ENCODE measurements around the gene TMEM214. TPM values are rescaled to one million over a fixed set of nuclear protein-coding genes. Genes with fewer than 3 reads are reported as not detected.
A peak's percentile ranks its signal among the peaks of the same experiment; 100 is the strongest.

TMEM214 gene
- total and polyA plus RNA-seq, 2 experiments from 2014 or later: 50.4 to 75.9 TPM

- Histone ChIP-seq H4K20me1 (ENCODE audit: insufficient read depth, poor library complexity, severe bottlenecking) (peaks cover 3% of the 10 kb centered on the region), H3K36me3 (replicated peaks; ENCODE audit: insufficient read depth, low read depth) (no peaks in the 10 kb centered on the region), H3K4me1 (ENCODE audit: insufficient read depth) (peaks cover 16% of the 10 kb centered on the region), H2AFZ (no peak within 1 kb of the TSS), H3K79me2 (peaks cover 21% of the 10 kb centered on the region), H3K27ac (peak within 1 kb of the TSS; percentile 98), H3K4me3 (peak within 1 kb of the TSS; percentile 61), H3K4me2 (peak within 1 kb of the TSS; percentile 80), H3K27me3 (no peaks in the 10 kb centered on the region), H3K9me3 (ENCODE audit: low read depth) (no peaks in the 10 kb centered on the region), H3K9me2 (replicated peaks; ENCODE audit: insufficient read depth) (no peaks in the 10 kb centered on the region)
- TF ChIP-seq EZH2 (IDR thresholded peaks at IDR 0.05; ENCODE audit: borderline replicate concordance) (no peak), EZH2phosphoT487 (IDR thresholded peaks at IDR 0.05; ENCODE audit: low read depth, severe bottlenecking, unreplicated experiment) (no peak), CTCF (IDR thresholded peaks at IDR 0.05; ENCODE audit: poor library complexity) (no peak)
- WGBS (ENCODE audit: low lambda C conversion rate, missing lambda C conversion rate): 47% methylated on average over 28 of the region's 41 CpGs
- peak; percentile 84 for DNase-seq (ENCODE audit: low spot score)
These were observed 45.8 kb downstream of the TMEM214 start, which contains the start of gene EMILIN1 for GRCh38 chr2:27078267-27079194. TSS of gene EMILIN1 (plus strand) at chr2:27078615. CDS start at chr2:27079066, 451 bp downstream.

- H3K4me2 ChIP-seq: peak overlapping the region; percentile 80
- no peak for DNase-seq (ENCODE audit: low spot score)
- peak overlapping the region; percentile 98 for H3K27ac ChIP-seq
- H3K27me3 ChIP-seq: no peaks in the 10 kb centered on the region
- WGBS (ENCODE audit: low lambda C conversion rate, missing lambda C conversion rate): 67% methylated on average over 14 of the region's 14 CpGs
- H3K9me3 ChIP-seq (ENCODE audit: low read depth): no peaks in the 10 kb centered on the region
- no peaks in the 10 kb centered on the region for H3K36me3 ChIP-seq (replicated peaks; ENCODE audit: insufficient read depth, low read depth)
- H4K20me1 ChIP-seq (ENCODE audit: insufficient read depth, poor library complexity, severe bottlenecking): peaks cover 3% of the 10 kb centered on the region
- TF ChIP-seq EZH2 (IDR thresholded peaks at IDR 0.05; ENCODE audit: borderline replicate concordance) (no peak), EZH2phosphoT487 (IDR thresholded peaks at IDR 0.05; ENCODE audit: low read depth, severe bottlenecking, unreplicated experiment) (no peak), CTCF (IDR thresholded peaks at IDR 0.05; ENCODE audit: poor library complexity) (no peak)
- H3K9me2 ChIP-seq (replicated peaks; ENCODE audit: insufficient read depth): no peaks in the 10 kb centered on the region
- peaks cover 21% of the 10 kb centered on the region for H3K79me2 ChIP-seq
- H3K4me3 ChIP-seq: peak overlapping the region; percentile 61
- H3K4me1 ChIP-seq (ENCODE audit: insufficient read depth): peaks cover 16% of the 10 kb centered on the region
- no peak overlapping the region for H2AFZ ChIP-seq
These were observed 46.7 kb downstream of the TMEM214 start for GRCh38 chr2:27079233-27080139.

DNA sequence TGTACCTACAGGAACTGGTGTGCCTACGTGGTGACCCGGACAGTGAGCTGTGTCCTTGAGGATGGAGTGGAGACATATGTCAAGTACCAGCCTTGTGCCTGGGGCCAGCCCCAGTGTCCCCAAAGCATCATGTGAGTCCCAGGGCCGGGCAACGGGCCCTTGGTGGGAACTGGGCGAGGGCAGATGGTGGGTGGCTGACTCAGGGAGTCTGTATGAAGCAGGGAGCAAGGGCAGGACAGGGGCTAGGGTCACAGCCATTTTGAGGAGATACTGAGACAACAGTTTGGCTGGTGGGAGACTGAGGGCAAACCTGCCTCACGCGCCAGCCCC is 47.3 kb downstream of the TMEM214 start:
- Histone ChIP-seq H3K9me2 (replicated peaks; ENCODE audit: insufficient read depth) (no peaks in the 10 kb centered on the region), H3K4me3 (no peak overlapping the region), H3K27me3 (no peaks in the 10 kb centered on the region), H3K9me3 (ENCODE audit: low read depth) (no peaks in the 10 kb centered on the region), H3K36me3 (replicated peaks; ENCODE audit: insufficient read depth, low read depth) (no peaks in the 10 kb centered on the region), H2AFZ (no peak overlapping the region), H4K20me1 (ENCODE audit: insufficient read depth, poor library complexity, severe bottlenecking) (peaks cover 3% of the 10 kb centered on the region), H3K4me1 (ENCODE audit: insufficient read depth) (peaks cover 16% of the 10 kb centered on the region), H3K79me2 (peaks cover 21% of the 10 kb centered on the region), H3K4me2 (peak overlapping the region; percentile 80), H3K27ac (peak overlapping the region; percentile 31)
- no peak for DNase-seq (ENCODE audit: low spot score)
- TF ChIP-seq CTCF (IDR thresholded peaks at IDR 0.05; ENCODE audit: poor library complexity) (no peak), EZH2phosphoT487 (IDR thresholded peaks at IDR 0.05; ENCODE audit: low read depth, severe bottlenecking, unreplicated experiment) (no peak), EZH2 (IDR thresholded peaks at IDR 0.05; ENCODE audit: borderline replicate concordance) (no peak)
- 88% methylated on average over 7 of the region's 7 CpGs for WGBS (ENCODE audit: low lambda C conversion rate, missing lambda C conversion rate)
